Kidney (tissue), 14 donors: ENCODE data around the gene STAMBPL1. TPM values are rescaled to one million over a fixed set of nuclear protein-coding genes. Genes with fewer than 3 reads are reported as not detected.

ENCODE experiments used
- DNase-seq, 5 donors: peaks; one replicate each; pipeline ENCODE4 v3.0.0-alpha.2; 2013 to 2020
- FAIRE-seq: peaks from 2 replicates; lab custom pipeline; 2012; peaks lifted over from hg19 to GRCh38; lab: Jason Lieb, UNC
- H3K27ac ChIP-seq, 2 donors: one replicate each; pipeline ENCODE4 v1.7.0; 2013; ENCODE audit warnings: low read depth in 2 of 2, low read length in 2 of 2, inconsistent platforms in 1 of 2
- H3K27me3 ChIP-seq: one replicate; pipeline ENCODE4 v1.7.1; 2013; ENCODE audit warnings: low read length, inconsistent platforms; ENCODE audit not compliant: control insufficient read depth, insufficient read depth
- H3K36me3 ChIP-seq, 3 donors: one replicate each; pipeline versions ENCODE4 v1.7.0 to v1.7.1; 2013; ENCODE audit warnings: low read length in 3 of 3, control low read depth in 1 of 3, inconsistent platforms in 1 of 3; ENCODE audit not compliant: insufficient read depth in 3 of 3, control insufficient read depth in 2 of 3
- H3K4me1 ChIP-seq, 3 donors: one replicate each; pipeline versions ENCODE4 v1.7.0 to v1.7.1; 2013; ENCODE audit warnings: low read length in 3 of 3, inconsistent platforms in 1 of 3, low read depth in 1 of 3; ENCODE audit not compliant: control insufficient read depth in 2 of 3, insufficient read depth in 2 of 3
- H3K4me3 ChIP-seq, 3 donors: one replicate each; pipeline versions ENCODE4 v1.7.0 to v1.8.1; 2013; ENCODE audit warnings: low read length in 3 of 3, control low read depth in 1 of 3, inconsistent platforms in 1 of 3
- H3K9ac ChIP-seq, 3 donors: one replicate each; pipeline versions ENCODE4 v1.7.0 to v1.7.1; 2013; ENCODE audit warnings: low read length in 3 of 3, control low read depth in 1 of 3, inconsistent platforms in 1 of 3
- H3K9me3 ChIP-seq, 3 donors: one replicate each; pipeline versions ENCODE4 v1.7.0 to v1.7.1; 2013; ENCODE audit warnings: low read length in 3 of 3, control low read depth in 1 of 3, inconsistent platforms in 1 of 3; ENCODE audit not compliant: control insufficient read depth in 2 of 3, insufficient read depth in 1 of 3
- intact Hi-C: fragments of 100-400 bp; cut with DNase I; formaldehyde crosslinking; loops from one replicate; pipeline ENCODE4 v1.11.1; 2022
- polyA plus RNA-seq: library from polyadenylated mRNA; stranded (reverse); fragments of 350-450 nt; fragmentation: Illumina TruSeq; extraction: RNeasy Lipid Tissue Mini Kit (QIAGEN cat#74804); gene quantifications from one replicate; pipeline ENCODE4 v1.2.3, GENCODE V29; 2014; ENCODE audit warnings: low read depth, low replicate concordance; ENCODE audit not compliant: insufficient read depth
- total RNA-seq: library from RNA; stranded (reverse); fragmentation: NEBNext Ultra II Directional; extraction: Animal tissue kit (Norgen Biotek cat#: 25700); gene quantifications from one replicate; pipeline ENCODE4 v1.2.1, GENCODE V29; 2021
- TF ChIP-seq, protein P1 (sequence below): IDR thresholded peaks from 3 replicates; pipeline ENCODE4 v1.5.1; 2012; ENCODE audit warnings: mild to moderate bottlenecking, moderate library complexity, borderline replicate concordance; ENCODE audit not compliant: insufficient read depth; ENCODE audit errors: extremely low read depth
- donor health status: control.
- donor health status: control.
- donor health status: control.
- donor health status: control.
- donor health status: control.
- donor health status: DM: yes; HTN: yes; CAD: no.
- donor health status: Normal renal cell carcinoma (clear cell type).

STAMBPL1 gene
- total and polyA plus RNA-seq, 2 donors from 2014 or later: 3.0 to 6.9 TPM

DNA sequence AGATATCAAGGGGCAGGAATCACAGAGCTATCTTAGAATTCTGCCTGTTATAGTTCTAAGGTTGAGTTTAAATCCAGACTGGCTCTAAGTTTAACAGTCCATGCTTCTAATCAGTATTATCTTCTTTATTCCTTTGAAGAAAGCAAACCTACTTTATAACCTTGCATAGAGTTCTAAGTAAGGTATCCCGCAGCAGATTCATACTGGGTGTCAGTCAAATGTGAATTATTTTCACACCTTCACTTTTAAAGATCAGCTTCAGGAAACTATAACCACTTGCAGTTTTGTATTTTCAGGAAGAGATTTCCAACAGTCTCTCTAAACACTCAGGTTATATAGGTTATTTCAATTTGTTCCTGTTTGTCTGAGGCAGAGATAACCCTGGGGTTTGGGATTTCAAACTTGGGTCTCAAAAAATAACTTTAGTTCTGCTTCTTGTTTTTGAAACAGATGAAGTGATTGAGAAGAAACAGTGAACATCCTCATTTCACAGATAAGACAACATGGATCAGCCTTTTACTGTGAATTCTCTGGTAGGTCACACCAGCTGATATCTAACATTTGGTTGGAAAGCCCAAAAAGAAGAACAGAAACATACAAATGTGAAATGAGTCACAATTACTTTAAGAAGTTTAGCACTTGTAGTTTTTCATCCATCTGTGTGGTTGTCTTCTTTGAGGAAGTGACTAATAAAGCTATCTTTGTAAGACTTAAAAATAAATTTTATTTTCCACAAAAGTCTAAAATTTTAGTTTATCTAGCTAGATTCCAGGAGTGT, 21.4 kb downstream of the STAMBPL1 start:
- Histone ChIP-seq H3K27ac (no peak overlapping the region), H3K9ac (no peak overlapping the region), H3K27me3 (no peaks in the 10 kb centered on the region), H3K4me1 (peaks cover 0 to 6% (median 0%) of the 10 kb centered on the region in 3 donors), H3K36me3 (no peaks in the 10 kb centered on the region), H3K4me3 (no peak overlapping the region), H3K9me3 (no peaks in the 10 kb centered on the region)
- TF ChIP-seq, protein P1, sequence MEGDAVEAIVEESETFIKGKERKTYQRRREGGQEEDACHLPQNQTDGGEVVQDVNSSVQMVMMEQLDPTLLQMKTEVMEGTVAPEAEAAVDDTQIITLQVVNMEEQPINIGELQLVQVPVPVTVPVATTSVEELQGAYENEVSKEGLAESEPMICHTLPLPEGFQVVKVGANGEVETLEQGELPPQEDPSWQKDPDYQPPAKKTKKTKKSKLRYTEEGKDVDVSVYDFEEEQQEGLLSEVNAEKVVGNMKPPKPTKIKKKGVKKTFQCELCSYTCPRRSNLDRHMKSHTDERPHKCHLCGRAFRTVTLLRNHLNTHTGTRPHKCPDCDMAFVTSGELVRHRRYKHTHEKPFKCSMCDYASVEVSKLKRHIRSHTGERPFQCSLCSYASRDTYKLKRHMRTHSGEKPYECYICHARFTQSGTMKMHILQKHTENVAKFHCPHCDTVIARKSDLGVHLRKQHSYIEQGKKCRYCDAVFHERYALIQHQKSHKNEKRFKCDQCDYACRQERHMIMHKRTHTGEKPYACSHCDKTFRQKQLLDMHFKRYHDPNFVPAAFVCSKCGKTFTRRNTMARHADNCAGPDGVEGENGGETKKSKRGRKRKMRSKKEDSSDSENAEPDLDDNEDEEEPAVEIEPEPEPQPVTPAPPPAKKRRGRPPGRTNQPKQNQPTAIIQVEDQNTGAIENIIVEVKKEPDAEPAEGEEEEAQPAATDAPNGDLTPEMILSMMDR: no peak
- FAIRE-seq: no peak
- intact Hi-C loops: no loop called here
- no peak for DNase-seq

DNA sequence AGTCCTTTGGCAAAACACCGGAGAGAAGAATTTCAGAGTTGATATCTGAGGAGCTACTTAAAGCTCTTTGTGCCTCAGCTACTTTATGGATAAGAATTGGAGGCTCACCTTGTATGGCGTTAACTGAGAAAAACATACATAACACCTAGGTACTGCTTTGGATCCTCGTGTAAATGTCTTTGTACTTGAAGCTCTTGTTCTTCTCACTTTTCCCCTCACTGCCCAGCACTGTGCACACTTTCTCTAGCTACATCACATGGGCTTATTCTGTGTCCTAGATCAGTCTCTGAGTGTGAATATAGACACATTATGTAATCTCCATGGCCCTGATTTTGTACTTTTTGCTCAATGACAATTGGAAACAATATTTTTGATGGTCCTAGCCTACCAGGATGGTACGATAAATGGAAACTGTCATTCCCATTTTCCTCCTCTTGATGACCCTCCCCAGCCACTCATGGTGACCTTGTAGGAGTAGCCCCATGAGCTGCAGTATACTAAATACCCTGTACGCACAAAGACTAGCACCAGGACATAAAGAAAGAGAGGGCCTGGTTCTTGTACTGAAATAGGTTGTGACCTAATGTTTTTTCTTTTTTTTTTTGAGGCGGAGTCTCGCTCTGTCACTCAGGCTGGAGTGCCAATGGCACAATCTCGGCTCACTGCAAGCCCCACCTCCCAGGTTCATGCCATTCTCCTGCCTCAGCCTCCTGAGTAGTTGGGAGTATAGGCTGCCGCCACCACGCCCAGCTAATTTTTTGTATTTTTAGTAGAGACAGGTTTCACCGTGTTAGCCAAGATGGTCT, 22.1 kb downstream of the STAMBPL1 start:
- peaks cover 0 to 4% (median 0%) of the 10 kb centered on the region in 3 donors for H3K4me1 ChIP-seq
- H3K27ac ChIP-seq: no peak overlapping the region
- H3K4me3 ChIP-seq: no peak overlapping the region
- no peak overlapping the region for H3K9ac ChIP-seq
- TF ChIP-seq, protein P1: no peak
- H3K36me3 ChIP-seq: no peaks in the 10 kb centered on the region
- FAIRE-seq (no peak), DNase-seq (no peak)
- intact Hi-C loops: no loop called here
- no peaks in the 10 kb centered on the region for H3K27me3 ChIP-seq
- no peaks in the 10 kb centered on the region for H3K9me3 ChIP-seq

DNA sequence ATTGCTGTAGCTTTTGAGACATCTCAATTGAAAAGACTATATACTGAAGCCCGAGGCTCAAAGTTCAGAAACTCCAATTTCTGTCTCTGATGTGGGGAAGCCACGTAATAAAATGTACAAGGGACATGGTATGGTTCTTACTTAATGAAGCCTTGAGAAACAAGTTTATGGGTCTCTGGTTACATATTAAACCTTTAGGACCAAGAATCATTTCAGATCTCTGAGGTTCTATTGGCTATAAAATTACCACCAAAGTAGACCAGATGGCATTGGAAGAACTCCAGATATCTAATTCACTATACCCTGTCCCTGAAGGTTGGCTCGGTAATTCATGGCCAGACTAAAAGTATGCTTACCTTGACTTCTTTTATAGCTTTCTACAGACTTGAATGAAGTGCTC, 23.7 kb downstream of the STAMBPL1 start:
- no peak for FAIRE-seq

More for the DNA sequence above, 23.7 kb downstream of the STAMBPL1 start:
- H3K36me3 ChIP-seq: no peaks in the 10 kb centered on the region
- H3K27me3 ChIP-seq: no peaks in the 10 kb centered on the region
- peaks cover 0 to 2% (median 0%) of the 10 kb centered on the region in 3 donors for H3K4me1 ChIP-seq
- H3K27ac ChIP-seq: no peak overlapping the region
- no peaks in the 10 kb centered on the region for H3K9me3 ChIP-seq
- intact Hi-C loops: no loop called here
- no peak overlapping the region for H3K9ac ChIP-seq
- DNase-seq: no peak
- no peak overlapping the region for H3K4me3 ChIP-seq
- TF ChIP-seq, protein P1: no peak
